Astrocyte of the spinal cord (primary cell): ENCODE data around the gene CD300A.

Source experiments
- DNase-seq: peaks from one replicate; pipeline ENCODE4 v3.0.0; 2011; ENCODE audit warnings: low read depth, low spot score
- H3K4me3 ChIP-seq: 2 replicates; pipeline ENCODE4 v1.5.1; 2011; ENCODE audit warnings: low read depth, mild to moderate bottlenecking, low read length, moderate library complexity
- in situ Hi-C: cut with HindIII; loops from 2 replicates; pipeline ENCODE4 v1.10.0; 2017; ENCODE audit warnings: low sequenced_read_pairs
- TF ChIP-seq, protein P1 (sequence below): IDR thresholded peaks from 2 replicates; pipeline ENCODE4 v1.5.1; 2012; ENCODE audit warnings: low read depth, mild to moderate bottlenecking, low read length, inconsistent platforms

The CD300A gene

GRCh38 chr17:74532115-74532514 lies 65.7 kb downstream of the CD300A start:
- TF ChIP-seq, protein P1, sequence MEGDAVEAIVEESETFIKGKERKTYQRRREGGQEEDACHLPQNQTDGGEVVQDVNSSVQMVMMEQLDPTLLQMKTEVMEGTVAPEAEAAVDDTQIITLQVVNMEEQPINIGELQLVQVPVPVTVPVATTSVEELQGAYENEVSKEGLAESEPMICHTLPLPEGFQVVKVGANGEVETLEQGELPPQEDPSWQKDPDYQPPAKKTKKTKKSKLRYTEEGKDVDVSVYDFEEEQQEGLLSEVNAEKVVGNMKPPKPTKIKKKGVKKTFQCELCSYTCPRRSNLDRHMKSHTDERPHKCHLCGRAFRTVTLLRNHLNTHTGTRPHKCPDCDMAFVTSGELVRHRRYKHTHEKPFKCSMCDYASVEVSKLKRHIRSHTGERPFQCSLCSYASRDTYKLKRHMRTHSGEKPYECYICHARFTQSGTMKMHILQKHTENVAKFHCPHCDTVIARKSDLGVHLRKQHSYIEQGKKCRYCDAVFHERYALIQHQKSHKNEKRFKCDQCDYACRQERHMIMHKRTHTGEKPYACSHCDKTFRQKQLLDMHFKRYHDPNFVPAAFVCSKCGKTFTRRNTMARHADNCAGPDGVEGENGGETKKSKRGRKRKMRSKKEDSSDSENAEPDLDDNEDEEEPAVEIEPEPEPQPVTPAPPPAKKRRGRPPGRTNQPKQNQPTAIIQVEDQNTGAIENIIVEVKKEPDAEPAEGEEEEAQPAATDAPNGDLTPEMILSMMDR: no peak
- no peak for DNase-seq
- in situ Hi-C loops: no loop called here
- no peak overlapping the region for H3K4me3 ChIP-seq
